Kidney epithelial cell (primary cell): ENCODE results near the gene CERS5. TPM values are rescaled to one million over a fixed set of nuclear protein-coding genes. Genes with fewer than 3 reads are reported as not detected.

Experiments
- DNase-seq: peaks from one replicate; pipeline ENCODE4 v3.0.0-alpha.2; 2010; ENCODE audit warnings: low read depth
- H3K27me3 ChIP-seq: 2 replicates; pipeline ENCODE4 v1.6.0; 2011; ENCODE audit warnings: low read length; ENCODE audit not compliant: control insufficient read depth, insufficient read depth
- H3K36me3 ChIP-seq: 2 replicates; pipeline ENCODE4 v1.5.1; 2011; ENCODE audit warnings: low read length; ENCODE audit not compliant: control insufficient read depth, insufficient read depth
- H3K4me3 ChIP-seq: 2 replicates; pipeline ENCODE4 v1.5.1; 2011; ENCODE audit warnings: low read depth, mild to moderate bottlenecking, control low read depth, low read length
- total RNA-seq: library from RNA; depleted of rRNA; stranded (reverse); fragments of >200 nt; gene quantifications from 2 replicates; pipeline ENCODE4 v1.2.3, GENCODE V29; 2015
- TF ChIP-seq, protein P1 (sequence below): IDR thresholded peaks from 2 replicates; pipeline ENCODE4 v1.5.1; 2011; ENCODE audit warnings: mild to moderate bottlenecking, moderate library complexity, low read length, control low read depth, inconsistent platforms; ENCODE audit not compliant: insufficient read depth, poor library complexity, severe bottlenecking

CERS5 gene
- total RNA-seq, 1 donor from 2014 or later, result 40.9 TPM

- no peak for DNase-seq
- TF ChIP-seq, protein P1, sequence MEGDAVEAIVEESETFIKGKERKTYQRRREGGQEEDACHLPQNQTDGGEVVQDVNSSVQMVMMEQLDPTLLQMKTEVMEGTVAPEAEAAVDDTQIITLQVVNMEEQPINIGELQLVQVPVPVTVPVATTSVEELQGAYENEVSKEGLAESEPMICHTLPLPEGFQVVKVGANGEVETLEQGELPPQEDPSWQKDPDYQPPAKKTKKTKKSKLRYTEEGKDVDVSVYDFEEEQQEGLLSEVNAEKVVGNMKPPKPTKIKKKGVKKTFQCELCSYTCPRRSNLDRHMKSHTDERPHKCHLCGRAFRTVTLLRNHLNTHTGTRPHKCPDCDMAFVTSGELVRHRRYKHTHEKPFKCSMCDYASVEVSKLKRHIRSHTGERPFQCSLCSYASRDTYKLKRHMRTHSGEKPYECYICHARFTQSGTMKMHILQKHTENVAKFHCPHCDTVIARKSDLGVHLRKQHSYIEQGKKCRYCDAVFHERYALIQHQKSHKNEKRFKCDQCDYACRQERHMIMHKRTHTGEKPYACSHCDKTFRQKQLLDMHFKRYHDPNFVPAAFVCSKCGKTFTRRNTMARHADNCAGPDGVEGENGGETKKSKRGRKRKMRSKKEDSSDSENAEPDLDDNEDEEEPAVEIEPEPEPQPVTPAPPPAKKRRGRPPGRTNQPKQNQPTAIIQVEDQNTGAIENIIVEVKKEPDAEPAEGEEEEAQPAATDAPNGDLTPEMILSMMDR, result no peak
- no peak overlapping the region for H3K4me3 ChIP-seq
- H3K27me3 ChIP-seq, result no peaks in the 10 kb centered on the region
- H3K36me3 ChIP-seq, result peaks cover 4% of the 10 kb centered on the region
Observed at GRCh38 chr12:50175716-50176026, 8.5 kb upstream of the CERS5 start.

DNA sequence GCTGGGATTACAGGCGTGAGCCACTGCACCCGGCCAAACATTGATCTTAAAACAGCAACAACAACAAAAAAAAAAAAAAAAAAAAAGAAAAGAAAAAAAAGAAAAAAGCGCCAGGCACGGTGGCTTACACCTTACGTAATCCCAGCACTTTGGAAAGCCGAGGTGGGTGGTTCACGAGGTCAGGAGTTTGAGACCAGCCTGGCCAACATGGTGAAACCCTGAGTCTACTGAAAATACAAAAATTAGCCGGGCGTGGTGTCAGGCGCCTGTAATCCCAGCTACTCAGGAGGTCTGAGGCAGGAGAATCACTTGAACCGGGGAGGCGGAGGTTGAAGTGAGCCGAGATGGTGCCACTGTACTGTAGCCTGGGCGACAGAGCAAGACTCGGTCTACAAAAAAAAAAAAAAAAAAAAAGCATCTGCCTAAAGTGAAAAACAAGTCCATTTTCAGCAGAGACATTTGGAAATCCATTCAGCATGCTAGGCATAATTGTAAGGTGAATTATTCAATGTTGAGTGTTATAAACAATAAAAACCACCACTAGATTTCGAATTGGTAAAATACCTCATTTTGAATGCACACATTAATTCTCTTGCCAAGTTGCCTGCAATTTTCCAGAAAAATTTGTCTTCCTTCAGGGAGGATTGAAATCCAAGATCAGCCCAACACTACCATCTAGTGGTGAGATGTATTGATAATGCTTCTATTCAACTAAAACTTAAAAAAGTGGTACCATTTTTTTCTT, 8.0 kb upstream of the CERS5 start:
- TF ChIP-seq, protein P1, result peak; percentile 38
- Histone ChIP-seq H3K27me3 (no peaks in the 10 kb centered on the region), H3K4me3 (no peak overlapping the region), H3K36me3 (peaks cover 4% of the 10 kb centered on the region)
- DNase-seq, result peak; percentile 38

- Histone ChIP-seq H3K4me3 (peak overlapping the region; percentile 78), H3K36me3 (no peaks in the 10 kb centered on the region), H3K27me3 (no peaks in the 10 kb centered on the region)
- DNase-seq, result no peak
- TF ChIP-seq, protein P1, result no peak
Observed at GRCh38 chr12:50166799-50167048, 445 bp downstream of the CERS5 start.

DNA sequence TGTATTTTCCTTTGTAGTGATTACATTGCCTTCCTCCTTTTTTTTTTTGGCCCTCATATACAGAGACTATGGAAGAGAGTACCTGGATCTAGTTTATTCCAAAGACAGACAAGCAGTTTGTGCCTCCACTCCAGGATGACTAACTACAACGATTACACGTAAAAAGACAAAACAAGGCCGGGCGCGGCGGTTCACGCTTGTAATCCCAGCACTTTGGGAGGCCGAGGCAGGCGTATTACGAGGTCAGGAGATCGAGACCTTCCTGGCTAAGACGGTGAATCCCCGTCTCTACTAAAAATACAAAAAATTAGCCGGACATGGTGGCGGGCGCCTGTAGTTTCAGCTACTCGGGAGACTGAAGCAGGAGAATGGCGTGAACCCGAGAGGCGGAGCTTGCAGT, 2.2 kb downstream of the CERS5 start:
- TF ChIP-seq, protein P1, result no peak
- Histone ChIP-seq H3K27me3 (no peaks in the 10 kb centered on the region), H3K4me3 (no peak overlapping the region), H3K36me3 (no peaks in the 10 kb centered on the region)
- DNase-seq, result no peak

GRCh38 chr12:50162230-50162629, 4.9 kb downstream of the CERS5 start:
- Histone ChIP-seq H3K27me3 (no peaks in the 10 kb centered on the region), H3K36me3 (no peaks in the 10 kb centered on the region), H3K4me3 (no peak overlapping the region)
- no peak for DNase-seq
- TF ChIP-seq, protein P1, result no peak

DNA sequence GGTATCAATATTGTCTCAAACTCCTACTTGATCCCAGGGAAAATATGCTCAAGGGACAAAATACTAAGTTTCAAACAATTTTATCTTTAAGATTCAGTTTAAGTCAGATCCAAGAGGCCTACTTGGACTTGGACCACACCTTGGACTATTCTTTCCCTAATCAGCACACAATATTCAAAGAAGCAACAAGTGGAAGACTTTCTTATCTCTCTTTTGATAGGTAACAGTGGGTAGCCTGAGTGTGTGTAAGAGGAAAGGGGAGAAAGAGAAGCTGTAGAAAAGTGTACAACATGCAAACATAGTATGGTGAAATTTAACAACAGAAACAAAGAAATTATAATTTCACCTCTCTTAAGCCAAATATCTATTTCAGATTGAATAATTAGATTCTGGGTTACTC, 6.5 kb downstream of the CERS5 start:
- TF ChIP-seq, protein P1, result no peak
- H3K27me3 ChIP-seq, result no peaks in the 10 kb centered on the region
- no peak overlapping the region for H3K4me3 ChIP-seq
- no peak for DNase-seq
- no peaks in the 10 kb centered on the region for H3K36me3 ChIP-seq
